Caco-2 (cell line): ENCODE results near the gene SYT12. TPM values are rescaled to one million over a fixed set of nuclear protein-coding genes. Genes with fewer than 3 reads are reported as not detected.

ENCODE experiments used
- BruUV-seq: library from RNA; stranded (reverse); fragments of 400-500 nt; replicated peaks from 2 replicates; lab custom pipeline; 2021; lab: Mats Ljungman, UMichigan
- CTCF ChIA-PET: fragments of 300-600 bp; sonication (Branson Sonifier 250); formaldehyde crosslinking; loops from one replicate; lab custom pipeline; 2022; ENCODE audit warnings: antibody characterized with exemption; lab: Charles Lee
- POLR2A ChIA-PET: fragments of 300-600 bp; sonication (Branson Sonifier 250); formaldehyde crosslinking; loops from one replicate; lab custom pipeline; 2022; ENCODE audit warnings: antibody characterized with exemption; lab: Charles Lee
- DNase-seq, 2 experiments: peaks; one replicate each; pipeline versions ENCODE4 v3.0.0 to v3.0.0-alpha.2; 2020 to 2022
- H3K27me3 ChIP-seq: replicated peaks from 2 replicates; pipeline ENCODE4 v1.6.0; 2011; ENCODE audit warnings: low read length; ENCODE audit not compliant: control insufficient read depth, insufficient read depth
- H3K36me3 ChIP-seq: 2 replicates; pipeline ENCODE4 v1.5.1; 2011; ENCODE audit warnings: low read length; ENCODE audit not compliant: control insufficient read depth, insufficient read depth
- H3K4me1 ChIP-seq: fragments of 250-450 bp; sonication (Bioruptor Pico); 2 replicates; pipeline ENCODE4 v1.5.1; 2020; ENCODE audit warnings: mild to moderate bottlenecking
- H3K4me3 ChIP-seq: 2 replicates; pipeline ENCODE4 v1.5.1; 2011; ENCODE audit warnings: low read depth, mild to moderate bottlenecking, control low read depth, low read length
- H3K9me3 ChIP-seq: fragments of 250-450 bp; sonication (Bioruptor Pico); 2 replicates; pipeline ENCODE4 v1.5.1; 2020; ENCODE audit warnings: mild to moderate bottlenecking, moderate library complexity
- H3K27ac Mint-ChIP-seq: one replicate; pipeline ENCODE4 v1.8.0; 2022; ENCODE audit warnings: mixed read lengths; ENCODE audit not compliant: unreplicated experiment
- H3K27me3 Mint-ChIP-seq: one replicate; pipeline ENCODE4 v1.8.0; 2022; ENCODE audit warnings: mixed read lengths; ENCODE audit not compliant: insufficient read depth, unreplicated experiment
- H3K36me3 Mint-ChIP-seq: one replicate; pipeline ENCODE4 v1.8.0; 2022; ENCODE audit warnings: mild to moderate bottlenecking, mixed read lengths; ENCODE audit not compliant: insufficient read depth, unreplicated experiment
- H3K4me1 Mint-ChIP-seq: one replicate; pipeline ENCODE4 v1.8.0; 2022; ENCODE audit warnings: low read depth, mixed read lengths; ENCODE audit not compliant: unreplicated experiment
- H3K4me3 Mint-ChIP-seq: one replicate; pipeline ENCODE4 v1.8.0; 2022; ENCODE audit warnings: mild to moderate bottlenecking, moderate library complexity, mixed read lengths; ENCODE audit not compliant: unreplicated experiment
- H3K9me3 Mint-ChIP-seq: one replicate; pipeline ENCODE4 v1.8.0; 2022; ENCODE audit warnings: mixed read lengths; ENCODE audit not compliant: unreplicated experiment
- CTCF ChIP-seq, 2 experiments: fragments of 200-600 bp in 1 of 2; IDR thresholded peaks; 1 replicate in 1 of 2; 2 replicates in 1 of 2; pipeline versions ENCODE4 v1.5.1 to v1.8.0; 2011 to 2022; ENCODE audit warnings: antibody characterized with exemption in 1 of 2, control low read depth in 1 of 2, inconsistent platforms in 1 of 2, low read depth in 1 of 2, low read length in 1 of 2, mild to moderate bottlenecking in 1 of 2, moderate library complexity in 1 of 2; ENCODE audit not compliant: insufficient read depth in 1 of 2, severe bottlenecking in 1 of 2, unreplicated experiment in 1 of 2
- intact Hi-C: fragments of 100-400 bp; cut with micrococcal nuclease; formaldehyde crosslinking; loops from one replicate; pipeline ENCODE4 v1.10.0; 2022; ENCODE audit not compliant: unreplicated experiment
- total RNA-seq: library from RNA; stranded (reverse); gene quantifications from 2 replicates; pipeline ENCODE4 v1.2.3, GENCODE V29; 2022

Gene SYT12
- total RNA-seq, 1 experiment from 2014 or later = 0.82 TPM

GRCh38 chr11:67082071-67082791 lies 59.3 kb downstream of the SYT12 start:
- Histone ChIP-seq H3K27me3 (no peaks in the 10 kb centered on the region), H3K4me1 (peaks cover 25% of the 10 kb centered on the region), H3K9me3 (no peaks in the 10 kb centered on the region), H3K4me3 (no peak overlapping the region), H3K36me3 (no peaks in the 10 kb centered on the region)
- H3K36me3 Mint-ChIP-seq = peaks cover 2% of the 10 kb centered on the region
- POLR2A ChIA-PET = interaction anchor here (0.5 kb wide), 2 partner anchors 37 to 146 kb away, joined by 3 to 6 read pairs; partner anchors contain the start of gene KDM2A
- H3K27me3 Mint-ChIP-seq = no peaks in the 10 kb centered on the region
- TF ChIP-seq CTCF (IDR thresholded peaks at IDR 0.05; ENCODE audit: insufficient read depth in 1 of 2, low read depth in 1 of 2, low read length in 1 of 2, severe bottlenecking in 1 of 2, unreplicated experiment in 1 of 2) = peak in 1 of 2 experiments; percentile 13
- no TSS peak for BruUV-seq
- no peaks in the 10 kb centered on the region for H3K9me3 Mint-ChIP-seq
- no peak for DNase-seq
- no peak overlapping the region for H3K27ac Mint-ChIP-seq
- peaks cover 21% of the 10 kb centered on the region for H3K4me1 Mint-ChIP-seq
- CTCF ChIA-PET = interaction anchor here (0.6 to 2.7 kb wide), 5 partner anchors 12 to 235 kb away, joined by 3 to 14 read pairs (median 5); partner anchors contain the start of gene KDM2A
- intact Hi-C loops = loop anchor here (5.0 kb wide), 1 partner anchor 35 kb away; the partner anchor contains the start of gene KDM2A
- no peak overlapping the region for H3K4me3 Mint-ChIP-seq

GRCh38 chr11:67083786-67084366 lies 60.9 kb downstream of the SYT12 start:
- no peaks in the 10 kb centered on the region for H3K27me3 Mint-ChIP-seq
- CTCF ChIA-PET = interaction anchor here (0.6 to 0.8 kb wide), 3 partner anchors 35 to 60 kb away, joined by 5 to 6 read pairs (median 5); partner anchors contain the start of gene KDM2A
- BruUV-seq = no TSS peak
- POLR2A ChIA-PET = no interaction called here
- intact Hi-C loops = loop anchor here (5.0 kb wide), 1 partner anchor 33 kb away; the partner anchor contains the start of gene KDM2A
- Histone ChIP-seq H3K4me3 (no peak overlapping the region), H3K27me3 (no peaks in the 10 kb centered on the region), H3K9me3 (no peaks in the 10 kb centered on the region), H3K36me3 (no peaks in the 10 kb centered on the region), H3K4me1 (peaks cover 11% of the 10 kb centered on the region)
- H3K27ac Mint-ChIP-seq = no peak overlapping the region
- H3K4me1 Mint-ChIP-seq = peaks cover 6% of the 10 kb centered on the region
- no peak for DNase-seq
- no peaks in the 10 kb centered on the region for H3K9me3 Mint-ChIP-seq
- no peak overlapping the region for H3K4me3 Mint-ChIP-seq
- TF ChIP-seq CTCF (IDR thresholded peaks at IDR 0.05; ENCODE audit: insufficient read depth in 1 of 2, low read depth in 1 of 2, low read length in 1 of 2, severe bottlenecking in 1 of 2, unreplicated experiment in 1 of 2) = no peak
- H3K36me3 Mint-ChIP-seq = no peaks in the 10 kb centered on the region

- H3K9me3 ChIP-seq = no peaks in the 10 kb centered on the region
- H3K4me3 Mint-ChIP-seq = no peak overlapping the region
- TF ChIP-seq CTCF (IDR thresholded peaks at IDR 0.05; ENCODE audit: insufficient read depth in 1 of 2, low read depth in 1 of 2, low read length in 1 of 2, severe bottlenecking in 1 of 2, unreplicated experiment in 1 of 2) = no peak
- DNase-seq = no peak
- no peaks in the 10 kb centered on the region for H3K36me3 ChIP-seq
- BruUV-seq = no TSS peak
- no peak overlapping the region for H3K4me3 ChIP-seq
- H3K27me3 Mint-ChIP-seq = no peaks in the 10 kb centered on the region
- H3K4me1 Mint-ChIP-seq = no peaks in the 10 kb centered on the region
- intact Hi-C loops = no loop called here
- no peaks in the 10 kb centered on the region for H3K9me3 Mint-ChIP-seq
- H3K27ac Mint-ChIP-seq = no peak overlapping the region
- POLR2A ChIA-PET = interaction anchor here (0.6 kb wide), 1 partner anchor 1234 kb away, joined by 3 read pairs; no protein-coding TSS in a partner anchor
- H3K4me1 ChIP-seq = peaks cover 5% of the 10 kb centered on the region; the same call in 1 of the 2 replicates
- no peaks in the 10 kb centered on the region for H3K27me3 ChIP-seq
- H3K36me3 Mint-ChIP-seq = no peaks in the 10 kb centered on the region
- CTCF ChIA-PET = interaction anchor here (0.9 kb wide), 1 partner anchor 9 kb away, joined by 3 read pairs; no protein-coding TSS in a partner anchor
Observed at GRCh38 chr11:67085617-67086016, 62.7 kb downstream of the SYT12 start.
